ENCODE data around the gene PGLYRP4. TPM values are rescaled to one million over a fixed set of nuclear protein-coding genes. Genes with fewer than 3 reads are reported as not detected.

Gene PGLYRP4, protein sequence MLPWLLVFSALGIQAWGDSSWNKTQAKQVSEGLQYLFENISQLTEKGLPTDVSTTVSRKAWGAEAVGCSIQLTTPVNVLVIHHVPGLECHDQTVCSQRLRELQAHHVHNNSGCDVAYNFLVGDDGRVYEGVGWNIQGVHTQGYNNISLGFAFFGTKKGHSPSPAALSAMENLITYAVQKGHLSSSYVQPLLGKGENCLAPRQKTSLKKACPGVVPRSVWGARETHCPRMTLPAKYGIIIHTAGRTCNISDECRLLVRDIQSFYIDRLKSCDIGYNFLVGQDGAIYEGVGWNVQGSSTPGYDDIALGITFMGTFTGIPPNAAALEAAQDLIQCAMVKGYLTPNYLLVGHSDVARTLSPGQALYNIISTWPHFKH
- not detected in 2 replicates for total RNA-seq

DNA sequence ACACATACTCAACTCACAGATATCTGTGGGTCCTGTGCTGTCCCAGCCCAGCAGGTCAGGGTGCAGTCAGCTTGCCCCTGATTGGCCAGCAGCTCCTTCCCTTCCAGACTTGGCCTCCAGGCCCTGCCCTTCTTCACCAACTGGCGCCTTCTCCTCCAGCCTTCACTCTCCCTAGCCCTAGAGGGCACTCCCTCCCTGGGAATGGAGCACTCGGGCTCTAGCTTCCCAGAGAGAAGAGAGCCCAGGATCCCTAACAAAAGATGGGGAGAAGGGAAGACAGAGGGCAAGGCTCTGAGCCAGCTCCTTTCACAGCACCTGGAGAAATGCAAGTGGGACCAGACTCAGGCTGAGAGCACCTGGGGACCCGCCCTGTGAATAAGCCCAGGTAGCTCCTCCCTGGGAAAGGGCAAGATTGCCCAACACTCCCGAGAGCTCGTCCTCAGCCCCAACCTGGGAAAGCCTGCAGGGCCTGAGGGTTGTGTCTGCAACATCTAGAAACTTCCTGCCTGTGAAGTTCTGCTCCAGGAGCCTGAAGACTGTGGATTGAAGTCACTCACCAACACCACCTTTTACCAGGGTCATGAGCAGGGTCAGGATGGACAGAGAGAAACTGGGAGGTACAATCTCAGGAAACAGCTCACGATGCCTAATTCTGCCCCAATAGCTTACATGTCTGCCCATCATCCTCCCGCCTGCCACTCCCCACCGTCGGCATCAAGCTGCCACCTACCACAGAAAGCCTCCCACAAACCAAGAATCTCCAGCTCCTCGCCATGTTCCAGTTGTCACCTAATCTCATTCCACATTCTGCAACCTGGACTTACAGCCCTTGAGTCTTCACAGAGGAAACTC is at the start of gene PGLYRP4:
TSS of gene PGLYRP4 (minus strand) at position 331 of the 852 bp plus-strand sequence. CDS start 909 bp downstream, outside the sequence.

DNA sequence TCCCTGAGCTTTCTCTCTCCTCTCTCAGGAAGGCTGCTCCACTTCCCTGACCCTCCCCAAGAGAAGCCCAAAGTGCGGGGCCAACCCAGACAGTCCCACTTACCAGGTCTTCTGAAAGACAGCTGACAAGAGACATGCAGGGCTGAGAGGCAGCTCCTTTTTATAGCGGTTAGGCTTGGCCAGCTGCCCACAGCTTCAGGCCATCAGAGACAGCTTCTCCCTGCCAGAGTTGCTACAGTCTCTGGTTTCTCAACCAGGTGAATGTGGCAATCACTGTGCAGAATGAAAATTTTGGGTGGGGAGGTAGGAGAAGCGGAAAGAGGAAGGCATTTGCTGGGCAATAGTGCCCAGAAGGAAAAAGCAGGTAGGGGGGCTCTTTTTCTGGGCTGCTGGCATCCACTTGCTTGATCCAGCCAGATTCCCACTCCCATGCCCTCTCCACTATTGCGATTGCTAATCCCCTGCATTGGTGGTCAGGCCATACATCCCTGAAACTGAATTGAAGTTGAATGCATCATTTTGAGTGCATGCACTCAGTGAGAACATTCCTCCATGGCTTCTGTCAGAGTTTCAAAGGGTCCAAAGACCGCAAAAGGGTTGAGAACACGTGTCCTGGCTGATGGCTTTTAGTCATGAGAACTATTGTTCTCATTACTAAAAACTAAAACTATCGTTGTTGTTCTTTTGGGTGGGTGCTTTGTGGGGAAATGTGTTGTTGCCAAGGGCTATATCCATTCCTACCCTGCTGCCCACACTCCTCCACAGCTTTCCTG is 42.5 kb upstream of the PGLYRP4 start, which contains the start of gene S100A8:
TSS of gene S100A8 (minus strand) at position 136 of the 773 bp plus-strand sequence. CDS start 538 bp downstream, outside the sequence.

DNA sequence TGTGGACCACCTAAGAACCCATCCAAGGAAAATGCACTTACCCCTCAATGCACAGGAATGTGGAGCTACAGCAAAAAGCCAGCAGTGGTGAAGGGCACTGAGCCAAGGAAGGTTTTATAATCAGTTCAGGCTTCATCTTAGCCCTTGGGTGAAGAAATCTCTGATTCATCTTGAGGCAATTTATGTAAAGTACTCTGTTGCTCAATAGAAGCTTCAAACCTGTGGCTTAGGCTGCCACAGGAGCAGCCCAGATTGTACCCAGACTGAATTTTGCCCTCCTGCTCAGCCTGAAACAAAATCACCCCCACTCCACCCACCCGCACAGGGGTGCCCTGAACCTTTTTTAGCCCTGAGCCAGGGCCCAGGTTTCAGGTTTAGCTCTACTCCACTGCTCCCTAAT is 26.9 kb upstream of the PGLYRP4 start, which contains the start of gene S100A12:
TSS of gene S100A12 (minus strand) at position 111 of the 400 bp plus-strand sequence. CDS start 1,029 bp downstream, outside the sequence.

DNA sequence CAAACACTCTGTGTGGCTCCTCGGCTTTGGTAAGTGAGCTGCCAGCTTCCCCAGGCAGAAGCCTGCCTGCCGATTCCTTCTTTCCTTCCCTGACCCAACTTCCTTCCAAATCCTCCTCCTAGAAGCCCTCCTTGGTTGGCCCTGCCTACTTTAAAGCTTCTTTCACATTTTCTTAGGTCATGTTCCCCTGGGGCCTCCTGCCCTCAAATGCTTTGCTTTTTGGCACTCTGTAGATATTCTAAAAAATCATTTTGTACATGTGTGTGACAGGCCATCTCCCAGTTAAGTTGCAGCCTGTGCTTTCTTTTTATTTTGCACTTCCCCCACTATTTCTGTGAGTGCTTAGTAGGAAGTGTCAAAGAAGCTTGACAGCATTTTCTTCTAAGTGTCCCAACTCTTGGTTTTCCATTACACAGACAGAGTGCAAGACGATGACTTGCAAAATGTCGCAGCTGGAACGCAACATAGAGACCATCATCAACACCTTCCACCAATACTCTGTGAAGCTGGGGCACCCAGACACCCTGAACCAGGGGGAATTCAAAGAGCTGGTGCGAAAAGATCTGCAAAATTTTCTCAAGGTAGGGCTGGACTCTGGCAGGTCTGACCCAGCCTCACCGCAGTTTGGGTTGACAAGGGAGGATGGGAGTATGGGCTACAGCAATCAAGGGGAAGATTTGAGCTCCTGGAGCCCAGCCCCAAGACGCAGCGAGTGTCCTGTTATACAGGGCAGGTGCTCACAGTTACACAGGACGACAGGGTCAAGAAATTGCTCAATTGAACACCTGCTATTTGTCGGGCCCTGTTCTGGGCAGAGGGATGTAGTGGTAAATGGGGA is 9.4 kb upstream of the PGLYRP4 start, which contains the start of gene S100A9:
TSS of gene S100A9 (plus strand) at position 2 of the 838 bp plus-strand sequence. CDS start at position 432, 430 bp downstream.

DNA sequence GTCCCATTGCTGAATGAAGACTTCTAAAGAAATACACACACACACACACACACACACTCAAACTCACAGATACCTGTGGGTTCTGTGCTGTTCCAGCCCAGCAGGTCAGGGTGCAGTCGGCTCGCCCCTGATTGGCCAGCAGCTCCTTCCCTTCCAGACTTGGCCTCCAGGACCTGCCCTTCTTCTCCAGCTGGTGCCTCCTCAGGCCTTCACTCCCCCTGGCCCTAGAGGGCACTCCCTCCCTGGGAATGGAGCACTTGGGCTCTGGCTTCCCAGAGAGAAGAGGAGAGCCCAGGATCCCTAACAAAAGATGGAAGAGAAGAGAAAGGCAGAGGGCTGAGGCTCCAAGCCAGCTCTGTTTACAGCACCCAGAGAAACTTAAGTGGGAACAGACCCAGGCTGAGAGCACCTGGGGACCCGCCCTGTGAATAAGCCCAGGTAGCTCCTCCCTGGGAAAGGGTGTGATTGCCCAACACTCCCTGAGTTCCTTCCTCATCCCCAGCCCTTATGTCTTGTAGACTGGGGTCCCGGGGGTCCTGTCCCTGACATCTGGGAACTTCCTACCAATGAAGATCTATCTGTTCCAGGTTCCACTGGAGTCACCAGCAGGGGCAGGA is 36.0 kb downstream of the PGLYRP4 start, which contains the start of gene PGLYRP3:
TSS of gene PGLYRP3 (minus strand) at position 383 of the 617 bp plus-strand sequence. CDS start 2,287 bp downstream, outside the sequence.

Other genes starting within 250 kb of the PGLYRP4 start
- not detected in 2 replicates for gene SPRR2F, start 235.3 kb downstream of the PGLYRP4 start, total RNA-seq
- not detected in 2 replicates for gene SPRR2G, start 198.0 kb downstream of the PGLYRP4 start, total RNA-seq
- gene LELP1, start 145.4 kb downstream of the PGLYRP4 start, total RNA-seq, result not detected in 2 replicates
- gene PRR9, start 131.3 kb downstream of the PGLYRP4 start, total RNA-seq, result not detected in 2 replicates
- gene LORICRIN, start 89.2 kb downstream of the PGLYRP4 start, total RNA-seq, result not detected in 2 replicates
- not detected in 2 replicates for gene PGLYRP3, start 35.9 kb downstream of the PGLYRP4 start, total RNA-seq
- 0.18 and 0.19 TPM in 2 replicates for gene S100A9, start 9.0 kb upstream of the PGLYRP4 start, total RNA-seq
- gene S100A12, start 26.8 kb upstream of the PGLYRP4 start, total RNA-seq, result not detected in 2 replicates
- not detected in 2 replicates for gene S100A8, start 42.2 kb upstream of the PGLYRP4 start, total RNA-seq
- not detected in 2 replicates for gene S100A7A, start 67.7 kb upstream of the PGLYRP4 start, total RNA-seq
- gene S100A7, start 111.8 kb upstream of the PGLYRP4 start, total RNA-seq, result not detected in 2 replicates
- gene S100A6, start 187.2 kb upstream of the PGLYRP4 start, total RNA-seq, result 1,061 and 1,806 TPM in 2 replicates
- gene S100A5, start 192.1 kb upstream of the PGLYRP4 start, total RNA-seq, result not detected in 2 replicates
- gene S100A4, start 197.0 kb upstream of the PGLYRP4 start, total RNA-seq, result 1.1 and 7.8 TPM in 2 replicates
- 1.3 and 3.2 TPM in 2 replicates for gene S100A3, start 200.4 kb upstream of the PGLYRP4 start, total RNA-seq
- gene S100A2, start 217.0 kb upstream of the PGLYRP4 start, total RNA-seq, result 1.9 and 3.8 TPM in 2 replicates